ENCODE results near the gene TFDP2.

DNA sequence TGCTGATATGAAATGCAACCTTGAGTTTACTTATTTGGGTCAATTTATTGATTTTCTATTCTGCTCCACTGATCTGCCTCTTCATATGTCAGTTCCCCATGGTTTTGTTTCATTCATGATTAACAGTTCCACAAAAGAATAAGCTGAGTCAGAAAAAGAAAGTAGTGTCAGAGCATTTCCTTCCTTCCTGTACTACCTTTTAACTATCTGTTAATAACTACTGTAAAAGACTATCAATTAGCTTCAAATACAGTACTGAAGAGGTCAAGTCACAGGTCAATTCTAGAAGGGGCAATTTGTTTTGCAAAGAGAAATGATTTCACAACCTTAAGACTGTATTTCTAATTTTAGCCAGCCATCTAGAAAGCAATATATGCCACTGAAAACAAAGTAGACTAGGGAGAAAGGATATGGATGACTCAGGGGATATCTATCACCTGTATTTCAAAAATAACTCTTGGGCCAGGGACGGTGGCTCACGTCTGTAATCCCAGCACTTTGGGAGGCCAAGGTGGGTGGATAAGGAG, 129.5 kb downstream of the TFDP2 start:
- TF ChIP-seq, protein P1, sequence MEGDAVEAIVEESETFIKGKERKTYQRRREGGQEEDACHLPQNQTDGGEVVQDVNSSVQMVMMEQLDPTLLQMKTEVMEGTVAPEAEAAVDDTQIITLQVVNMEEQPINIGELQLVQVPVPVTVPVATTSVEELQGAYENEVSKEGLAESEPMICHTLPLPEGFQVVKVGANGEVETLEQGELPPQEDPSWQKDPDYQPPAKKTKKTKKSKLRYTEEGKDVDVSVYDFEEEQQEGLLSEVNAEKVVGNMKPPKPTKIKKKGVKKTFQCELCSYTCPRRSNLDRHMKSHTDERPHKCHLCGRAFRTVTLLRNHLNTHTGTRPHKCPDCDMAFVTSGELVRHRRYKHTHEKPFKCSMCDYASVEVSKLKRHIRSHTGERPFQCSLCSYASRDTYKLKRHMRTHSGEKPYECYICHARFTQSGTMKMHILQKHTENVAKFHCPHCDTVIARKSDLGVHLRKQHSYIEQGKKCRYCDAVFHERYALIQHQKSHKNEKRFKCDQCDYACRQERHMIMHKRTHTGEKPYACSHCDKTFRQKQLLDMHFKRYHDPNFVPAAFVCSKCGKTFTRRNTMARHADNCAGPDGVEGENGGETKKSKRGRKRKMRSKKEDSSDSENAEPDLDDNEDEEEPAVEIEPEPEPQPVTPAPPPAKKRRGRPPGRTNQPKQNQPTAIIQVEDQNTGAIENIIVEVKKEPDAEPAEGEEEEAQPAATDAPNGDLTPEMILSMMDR (IDR thresholded peaks at IDR 0.05; ENCODE audit: low read depth, low read length), result no peak
- no peak for TF ChIP-seq POLR2A (IDR thresholded peaks at IDR 0.05; ENCODE audit: extremely low read depth, insufficient read length)

Measured in NB4 (cell line).